Stimulated activated CD4-positive, alpha-beta T cell treated with anti-CD3 and anti-CD28 coated beads, TNF-alpha, amount 100 ng/mL, for 4 hours (primary cell): ENCODE results near the gene CRIM1.

ENCODE experiments used
- DNase-seq, 3 experiments: peaks; one replicate each; pipeline ENCODE4 v3.0.0-alpha.2; 2020; ENCODE audit warnings: low read depth in 3 of 3

The CRIM1 gene

DNA sequence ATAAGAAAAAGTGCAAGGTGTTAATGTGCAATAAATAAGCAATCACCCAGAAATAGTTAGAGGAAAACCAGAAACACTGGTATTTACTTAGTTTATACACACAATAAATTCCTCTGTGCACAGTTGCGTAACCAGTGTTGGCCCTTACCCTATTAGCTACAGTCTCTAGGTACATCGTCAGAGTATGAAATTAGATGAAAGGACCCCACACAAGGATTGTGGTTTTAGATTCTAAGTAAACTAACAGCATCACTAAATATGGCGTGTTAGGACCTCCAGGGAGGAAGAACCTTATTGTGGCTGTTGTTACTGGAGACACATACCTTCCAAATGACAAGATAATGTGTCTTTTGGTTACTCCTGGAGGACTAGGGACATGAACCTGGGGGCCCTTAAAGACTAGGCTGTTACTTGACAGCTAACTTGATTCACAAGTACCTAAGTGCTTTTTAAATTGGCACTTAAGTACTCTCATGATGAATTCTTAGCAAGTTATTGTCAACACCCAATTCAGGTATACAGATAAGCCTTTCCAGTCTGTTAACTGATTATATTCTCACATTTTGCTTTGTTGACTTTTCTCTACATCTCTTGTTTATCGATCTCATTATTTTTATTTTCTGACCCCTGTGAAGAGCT, 127.1 kb downstream of the CRIM1 start:
- no peak for DNase-seq

- DNase-seq = no peak
Observed at GRCh38 chr2:36483290-36483689, 127.7 kb downstream of the CRIM1 start.

DNA sequence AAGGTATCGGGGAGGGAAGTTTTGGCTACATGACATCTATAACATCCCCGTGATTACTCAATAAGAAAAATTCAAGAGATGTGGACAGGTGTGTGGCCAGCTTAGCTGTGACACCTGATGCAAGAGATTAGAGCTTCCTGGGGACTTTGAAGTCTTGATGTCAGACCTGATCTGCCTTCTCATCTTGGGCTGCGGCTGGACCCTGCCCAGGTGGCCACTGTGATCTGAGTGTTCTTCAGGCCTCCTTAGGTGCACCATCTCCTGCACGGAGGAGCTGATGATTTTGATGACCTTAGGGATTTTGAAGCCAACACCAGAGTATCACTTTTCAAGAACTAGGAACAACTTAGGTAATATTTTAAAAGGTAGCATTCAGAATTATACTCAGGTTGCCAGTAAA, 128.9 kb downstream of the CRIM1 start:
- no peak for DNase-seq

- DNase-seq = no peak
Observed at GRCh38 chr2:36485521-36485920, 129.9 kb downstream of the CRIM1 start.

DNA sequence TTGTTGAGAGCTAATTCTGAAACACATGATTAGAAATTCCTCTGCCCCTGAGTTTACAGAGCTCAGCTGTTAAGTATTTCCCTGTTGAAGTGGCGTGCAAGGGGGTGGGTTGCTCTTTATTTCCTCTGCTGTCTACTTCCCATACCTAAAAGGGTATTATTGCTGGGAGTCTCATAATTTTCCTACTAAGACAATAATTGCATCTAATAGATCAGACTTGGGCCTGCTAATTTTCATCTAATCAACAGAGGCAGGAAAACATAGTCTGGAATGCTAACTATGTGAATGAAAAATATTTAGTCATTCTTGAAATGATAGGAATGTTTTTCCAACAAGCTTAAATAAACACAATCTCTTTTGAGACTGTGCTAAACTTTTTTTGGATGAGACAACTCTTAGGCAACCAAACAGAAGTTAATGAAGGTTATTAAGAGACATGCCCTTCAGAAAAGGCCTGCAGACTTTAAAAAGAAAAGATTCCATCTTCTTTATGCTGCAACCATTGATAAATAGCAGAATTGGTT, 131.0 kb downstream of the CRIM1 start:
- DNase-seq = no peak

DNA sequence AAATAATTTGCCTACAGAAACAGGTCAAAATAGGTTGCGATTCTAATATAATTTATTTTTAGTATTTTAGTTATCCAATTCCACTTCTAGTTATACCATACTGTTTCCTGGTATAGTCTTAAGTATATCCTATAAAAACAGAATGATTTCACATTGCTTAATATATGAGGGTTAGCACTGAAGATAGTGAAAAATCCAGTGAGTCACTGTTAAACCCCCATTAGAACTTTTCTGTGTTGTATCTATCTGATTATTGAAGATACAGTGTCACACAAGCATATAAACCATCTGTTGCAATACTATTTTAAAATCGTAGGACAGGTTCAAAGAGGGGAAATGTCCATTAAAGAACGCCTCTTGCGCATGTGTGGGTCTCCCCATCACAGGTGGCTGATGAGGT, 132.4 kb downstream of the CRIM1 start:
- no peak for DNase-seq

DNA sequence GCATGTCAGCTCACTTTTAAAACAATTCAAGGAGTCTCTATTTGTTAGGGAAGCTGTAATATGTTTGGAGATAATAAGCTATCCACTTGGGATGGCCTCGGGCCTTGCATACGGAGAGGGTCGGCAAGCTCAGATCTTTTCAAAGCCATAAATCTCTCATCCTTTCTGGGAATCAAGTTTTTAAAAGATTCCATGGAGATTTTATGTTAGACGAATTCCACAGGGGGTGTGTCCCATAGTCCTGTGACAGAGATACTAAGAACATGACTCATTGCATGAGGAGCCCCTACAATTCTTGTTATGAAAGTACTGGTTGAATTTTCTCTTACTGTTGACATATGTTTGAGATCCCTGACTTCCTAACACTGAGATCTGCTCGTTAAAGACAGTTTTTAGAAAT, 133.7 kb downstream of the CRIM1 start:
- DNase-seq = no peak

- no peak for DNase-seq
Observed at GRCh38 chr2:36490749-36491148, 135.2 kb downstream of the CRIM1 start.

- no peak for DNase-seq
Observed at GRCh38 chr2:36492216-36492945, 136.8 kb downstream of the CRIM1 start.

DNA sequence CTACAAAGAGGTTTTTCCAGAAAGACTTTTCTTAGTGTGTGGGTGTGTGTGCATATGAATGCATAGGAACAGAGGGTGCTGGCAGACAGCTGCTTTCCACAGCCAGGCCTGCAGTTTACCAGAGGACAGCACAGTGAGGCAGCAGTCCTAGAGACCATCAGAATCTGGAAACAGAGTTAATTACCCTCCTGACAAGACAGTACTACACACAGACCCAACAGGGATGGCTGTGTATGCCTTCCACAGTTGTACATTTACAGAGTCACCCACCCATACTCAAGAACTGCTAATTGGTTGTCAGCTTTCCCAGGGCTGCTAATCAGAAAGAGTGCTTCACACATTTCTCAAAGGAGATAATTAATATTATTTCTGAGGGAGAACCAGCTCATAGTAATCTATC, 137.7 kb downstream of the CRIM1 start:
- no peak for DNase-seq

DNA sequence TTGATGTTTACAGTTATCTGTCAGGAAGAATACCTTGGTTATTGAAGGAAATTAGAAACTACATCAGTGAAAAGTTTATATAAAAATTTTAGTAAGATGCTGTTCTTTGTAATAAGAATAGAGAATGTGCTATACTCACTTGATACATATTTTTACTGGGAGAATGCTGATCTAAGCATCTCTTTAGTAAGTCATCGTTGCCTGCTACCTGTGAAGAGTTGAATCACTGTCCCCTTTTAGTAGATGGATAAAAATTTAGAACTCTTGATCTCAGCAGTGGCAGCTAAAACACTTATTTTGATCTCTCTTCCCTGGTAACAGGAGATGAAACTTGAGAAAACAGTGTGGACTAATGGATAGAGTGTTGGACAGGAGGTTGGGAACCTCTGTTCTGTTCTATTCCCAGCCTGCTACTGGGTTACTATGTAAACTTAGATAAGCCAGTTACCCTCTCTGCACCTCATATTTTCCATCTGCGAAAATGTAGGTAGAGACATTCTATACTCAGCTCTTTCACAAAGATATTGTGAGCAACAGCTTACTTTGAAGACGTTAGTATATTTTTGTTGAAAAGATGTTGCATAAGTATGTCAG, 142.1 kb downstream of the CRIM1 start:
- DNase-seq = no peak

GRCh38 chr2:36499128-36499820, 143.7 kb downstream of the CRIM1 start:
- DNase-seq = no peak

GRCh38 chr2:36500072-36500471, 144.5 kb downstream of the CRIM1 start:
- DNase-seq = no peak

- no peak for DNase-seq
Observed at GRCh38 chr2:36502081-36502480, 146.5 kb downstream of the CRIM1 start.

GRCh38 chr2:36507408-36507812, 151.8 kb downstream of the CRIM1 start:
- peak in 1 of 3 experiments; percentile 2 for DNase-seq

- no peak for DNase-seq
Observed at GRCh38 chr2:36509075-36509474, 153.5 kb downstream of the CRIM1 start.

GRCh38 chr2:36511858-36512603, 156.5 kb downstream of the CRIM1 start:
- DNase-seq = no peak

DNA sequence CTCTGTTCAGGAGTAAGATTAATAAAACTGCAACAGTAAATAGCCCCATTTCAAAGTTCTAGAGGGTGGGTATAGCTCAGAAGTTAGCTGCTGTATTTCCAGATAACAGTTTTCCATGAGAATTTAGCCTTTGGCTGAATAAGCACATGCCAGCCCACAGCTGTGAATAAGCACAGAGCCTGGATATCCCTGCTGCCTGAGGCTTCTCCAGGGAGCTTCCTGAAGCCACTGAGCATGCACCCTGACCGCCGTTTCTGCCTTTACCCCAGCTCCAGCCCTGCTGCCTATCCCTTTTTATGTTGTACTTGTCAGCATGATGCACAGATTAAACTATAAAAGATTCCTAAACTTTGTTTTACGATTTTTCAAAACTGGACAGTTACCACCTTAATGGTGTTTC, 157.1 kb downstream of the CRIM1 start:
- DNase-seq = no peak

GRCh38 chr2:36513661-36514060, 158.1 kb downstream of the CRIM1 start:
- no peak for DNase-seq

- DNase-seq = no peak
Observed at GRCh38 chr2:36515538-36515937, 160.0 kb downstream of the CRIM1 start.

GRCh38 chr2:36516136-36516870, 160.7 kb downstream of the CRIM1 start:
- DNase-seq = no peak
